AG09309 (cell line): ENCODE measurements around the gene TPO.

Source experiments
- DNase-seq: peaks from one replicate; pipeline ENCODE4 v3.0.0-alpha.2; 2010; ENCODE audit warnings: low read depth
- H3K4me3 ChIP-seq: 2 replicates; pipeline ENCODE4 v1.5.1; 2011; ENCODE audit warnings: mild to moderate bottlenecking, low read depth, low read length, moderate library complexity; ENCODE audit not compliant: control insufficient read depth
- CTCF ChIP-seq: IDR thresholded peaks from 2 replicates; pipeline ENCODE4 v1.5.1; 2011; ENCODE audit warnings: mild to moderate bottlenecking, low read depth, low read length, inconsistent platforms; ENCODE audit not compliant: insufficient read depth, control insufficient read depth; ENCODE audit errors: missing control alignments

TPO gene

GRCh38 chr2:1497122-1497611 is 83.9 kb downstream of the TPO start:
- TF ChIP-seq CTCF = no peak
- H3K4me3 ChIP-seq = no peak overlapping the region
- no peak for DNase-seq

- DNase-seq = no peak
Observed at GRCh38 chr2:1498176-1498575, 84.9 kb downstream of the TPO start.

GRCh38 chr2:1499033-1499795 is 86.0 kb downstream of the TPO start:
- DNase-seq = no peak
- H3K4me3 ChIP-seq = no peak overlapping the region
- no peak for TF ChIP-seq CTCF

More at GRCh38 chr2:1498176-1498575, 84.9 kb downstream of the TPO start:
- H3K4me3 ChIP-seq = no peak overlapping the region
- TF ChIP-seq CTCF = no peak

GRCh38 chr2:1501038-1501851 is 88.0 kb downstream of the TPO start:
- TF ChIP-seq CTCF = no peak
- H3K4me3 ChIP-seq = no peak overlapping the region
- no peak for DNase-seq

- no peak for DNase-seq
- no peak for TF ChIP-seq CTCF
- no peak overlapping the region for H3K4me3 ChIP-seq
Observed at GRCh38 chr2:1501991-1502390, 88.7 kb downstream of the TPO start.

- DNase-seq = no peak
- no peak overlapping the region for H3K4me3 ChIP-seq
- TF ChIP-seq CTCF = no peak
Observed at GRCh38 chr2:1502891-1503304, 89.6 kb downstream of the TPO start.
